ENCODE data around the gene POLR2M.
A peak's percentile ranks its signal among the peaks of the same experiment; 100 is the strongest.

Gene POLR2M

GRCh38 chr15:57706405-57707209 lies at the start of gene POLR2M:
POLR2M (plus strand) TSS chr15:57706714; CDS start chr15:57706843, 129 bp downstream.
- peak within 1 kb of the TSS; percentile 86 for H3K27ac ChIP-seq
- DNase-seq (ENCODE audit: low read depth, low spot score), result peak; percentile 92

GRCh38 chr15:57657619-57658018 lies 48.9 kb upstream of the POLR2M start:
- H3K27ac ChIP-seq, result no peak overlapping the region
- DNase-seq (ENCODE audit: low read depth, low spot score), result no peak

- H3K27ac ChIP-seq, result no peak overlapping the region
Observed at GRCh38 chr15:57662091-57662744, 44.3 kb upstream of the POLR2M start.

GRCh38 chr15:57662802-57663201 lies 43.7 kb upstream of the POLR2M start:
- no peak overlapping the region for H3K27ac ChIP-seq
- no peak for DNase-seq (ENCODE audit: low read depth, low spot score)

More at GRCh38 chr15:57662091-57662744, 44.3 kb upstream of the POLR2M start:
- no peak for DNase-seq (ENCODE audit: low read depth, low spot score)

GRCh38 chr15:57663262-57663661 lies 43.3 kb upstream of the POLR2M start:
- DNase-seq (ENCODE audit: low read depth, low spot score), result no peak
- H3K27ac ChIP-seq, result no peak overlapping the region

- no peak for DNase-seq (ENCODE audit: low read depth, low spot score)
- H3K27ac ChIP-seq, result no peak overlapping the region
Observed at GRCh38 chr15:57665194-57665593, 41.3 kb upstream of the POLR2M start.

- DNase-seq (ENCODE audit: low read depth, low spot score), result no peak
- no peak overlapping the region for H3K27ac ChIP-seq
Observed at GRCh38 chr15:57665939-57666338, 40.6 kb upstream of the POLR2M start.

GRCh38 chr15:57667171-57667849 lies 39.2 kb upstream of the POLR2M start:
- H3K27ac ChIP-seq, result no peak overlapping the region
- DNase-seq (ENCODE audit: low read depth, low spot score), result no peak

- no peak overlapping the region for H3K27ac ChIP-seq
- no peak for DNase-seq (ENCODE audit: low read depth, low spot score)
Observed at GRCh38 chr15:57668016-57668415, 38.5 kb upstream of the POLR2M start.

- H3K27ac ChIP-seq, result no peak overlapping the region
- no peak for DNase-seq (ENCODE audit: low read depth, low spot score)
Observed at GRCh38 chr15:57671636-57672035, 34.9 kb upstream of the POLR2M start.

GRCh38 chr15:57675481-57676181 lies 30.9 kb upstream of the POLR2M start:
- peak; percentile 51 for DNase-seq (ENCODE audit: low read depth, low spot score)
- peak overlapping the region; percentile 43 for H3K27ac ChIP-seq

- H3K27ac ChIP-seq, result no peak overlapping the region
- DNase-seq (ENCODE audit: low read depth, low spot score), result no peak
Observed at GRCh38 chr15:57676585-57676984, 29.9 kb upstream of the POLR2M start.

- no peak overlapping the region for H3K27ac ChIP-seq
- no peak for DNase-seq (ENCODE audit: low read depth, low spot score)
Observed at GRCh38 chr15:57677204-57677603, 29.3 kb upstream of the POLR2M start.

GRCh38 chr15:57680021-57680420 lies 26.5 kb upstream of the POLR2M start:
- DNase-seq (ENCODE audit: low read depth, low spot score), result peak; percentile 29
- peak overlapping the region; percentile 52 for H3K27ac ChIP-seq

GRCh38 chr15:57681011-57681410 lies 25.5 kb upstream of the POLR2M start:
- DNase-seq (ENCODE audit: low read depth, low spot score), result no peak
- no peak overlapping the region for H3K27ac ChIP-seq

- no peak overlapping the region for H3K27ac ChIP-seq
- DNase-seq (ENCODE audit: low read depth, low spot score), result no peak
Observed at GRCh38 chr15:57683481-57683880, 23.0 kb upstream of the POLR2M start.

GRCh38 chr15:57684491-57685151 lies 21.9 kb upstream of the POLR2M start:
- no peak overlapping the region for H3K27ac ChIP-seq
- DNase-seq (ENCODE audit: low read depth, low spot score), result no peak

- no peak for DNase-seq (ENCODE audit: low read depth, low spot score)
- H3K27ac ChIP-seq, result no peak overlapping the region
Observed at GRCh38 chr15:57685306-57686095, 21.0 kb upstream of the POLR2M start.

- DNase-seq (ENCODE audit: low read depth, low spot score), result no peak
- H3K27ac ChIP-seq, result no peak overlapping the region
Observed at GRCh38 chr15:57686657-57687056, 19.9 kb upstream of the POLR2M start.
